Measurements from ENCODE around the gene TOX3. TPM values are rescaled to one million over a fixed set of nuclear protein-coding genes. Genes with fewer than 3 reads are reported as not detected.

Gene TOX3
- total and polyA plus RNA-seq, 2 donors (not counting 3 experiments of a cell fraction or from before 2014, with no cell fraction given): not detected

DNA sequence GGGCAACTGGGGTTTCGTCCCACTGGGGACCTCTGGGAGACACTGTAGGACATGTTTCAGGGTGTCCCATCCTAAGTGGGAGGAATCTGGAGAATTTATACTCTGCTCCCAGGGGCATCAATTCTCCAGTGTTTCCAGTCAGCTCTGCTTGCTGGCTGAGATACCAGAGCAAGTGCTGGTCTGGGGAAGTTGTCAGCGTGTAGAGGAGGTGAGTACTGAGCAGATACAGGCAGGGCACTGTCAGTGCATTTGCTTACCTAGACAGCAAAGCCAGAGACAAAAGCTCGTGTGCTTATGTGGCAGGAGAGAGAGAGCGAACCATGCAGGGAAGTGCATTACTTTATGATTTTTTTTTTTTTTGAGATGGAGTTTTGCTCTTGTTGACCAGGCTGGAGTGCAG, 20.2 kb upstream of the TOX3 start:
- H3K79me2 ChIP-seq (ENCODE audit: control insufficient read depth, insufficient read depth, low read length): no peaks in the 10 kb centered on the region
- no peaks in the 10 kb centered on the region for H3K9me3 ChIP-seq (replicated peaks; ENCODE audit: control insufficient read depth, insufficient read depth, low read length)
- no peak overlapping the region for H3K4me3 ChIP-seq (replicated peaks in 1 of 3; ENCODE audit: insufficient read depth in 1 of 3, low read depth in 1 of 3, low read length in 3 of 3)
- TF ChIP-seq GATA2 (IDR thresholded peaks at IDR 0.05; ENCODE audit: insufficient read depth, insufficient read length, low read depth, low read length) (no peak), EZH2 (IDR thresholded peaks at IDR 0.05; ENCODE audit: borderline replicate concordance, low read depth, low read length, severe bottlenecking) (no peak), POLR2AphosphoS5 (IDR thresholded peaks at IDR 0.05; ENCODE audit: insufficient read depth, low read depth, low read length) (no peak), MAX (IDR thresholded peaks at IDR 0.05; ENCODE audit: insufficient read depth, insufficient read length) (no peak), MYC (IDR thresholded peaks at IDR 0.05; ENCODE audit: low read depth, low read length) (no peak), JUN (IDR thresholded peaks at IDR 0.05; ENCODE audit: borderline replicate concordance, insufficient read depth, insufficient read length, low read depth) (no peak), POLR2A (IDR thresholded peaks at IDR 0.05; ENCODE audit: low read depth, low read length) (no peak), FOS (IDR thresholded peaks at IDR 0.05; ENCODE audit: borderline replicate concordance, insufficient read depth, low read length) (no peak)
- TF ChIP-seq, protein P1, sequence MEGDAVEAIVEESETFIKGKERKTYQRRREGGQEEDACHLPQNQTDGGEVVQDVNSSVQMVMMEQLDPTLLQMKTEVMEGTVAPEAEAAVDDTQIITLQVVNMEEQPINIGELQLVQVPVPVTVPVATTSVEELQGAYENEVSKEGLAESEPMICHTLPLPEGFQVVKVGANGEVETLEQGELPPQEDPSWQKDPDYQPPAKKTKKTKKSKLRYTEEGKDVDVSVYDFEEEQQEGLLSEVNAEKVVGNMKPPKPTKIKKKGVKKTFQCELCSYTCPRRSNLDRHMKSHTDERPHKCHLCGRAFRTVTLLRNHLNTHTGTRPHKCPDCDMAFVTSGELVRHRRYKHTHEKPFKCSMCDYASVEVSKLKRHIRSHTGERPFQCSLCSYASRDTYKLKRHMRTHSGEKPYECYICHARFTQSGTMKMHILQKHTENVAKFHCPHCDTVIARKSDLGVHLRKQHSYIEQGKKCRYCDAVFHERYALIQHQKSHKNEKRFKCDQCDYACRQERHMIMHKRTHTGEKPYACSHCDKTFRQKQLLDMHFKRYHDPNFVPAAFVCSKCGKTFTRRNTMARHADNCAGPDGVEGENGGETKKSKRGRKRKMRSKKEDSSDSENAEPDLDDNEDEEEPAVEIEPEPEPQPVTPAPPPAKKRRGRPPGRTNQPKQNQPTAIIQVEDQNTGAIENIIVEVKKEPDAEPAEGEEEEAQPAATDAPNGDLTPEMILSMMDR (IDR thresholded peaks at IDR 0.05; ENCODE audit: extremely low read depth in 1 of 2, insufficient read depth in 1 of 2, low read depth in 1 of 2, low read length in 2 of 2): no peak
- ChIA-PET POLR2A (no interaction called here), CTCF (no interaction called here)
- BruUV-seq (replicated peaks): no TSS peak
- no peak overlapping the region for H3K4me2 ChIP-seq (ENCODE audit: insufficient read depth, low read length)
- H3K27me3 ChIP-seq (ENCODE audit: control insufficient read depth in 2 of 2, insufficient read depth in 2 of 2, low read length in 2 of 2): no peaks in the 10 kb centered on the region
- H3K9me1 ChIP-seq (replicated peaks; ENCODE audit: control insufficient read depth, extremely low read depth, insufficient read depth, low read length): no peaks in the 10 kb centered on the region
- H3K9ac ChIP-seq (replicated peaks; ENCODE audit: extremely low read depth, insufficient read depth, low read length): no peak overlapping the region
- H3K27ac ChIP-seq (ENCODE audit: insufficient read depth, low read depth, low read length): no peak overlapping the region
- no peak overlapping the region for H2AFZ ChIP-seq (ENCODE audit: low read depth, low read length)
- H3K36me3 ChIP-seq (ENCODE audit: control insufficient read depth in 2 of 2, extremely low read depth in 1 of 2, insufficient read depth in 2 of 2, low read length in 2 of 2): no peaks in the 10 kb centered on the region
- H3K4me1 ChIP-seq (ENCODE audit: control insufficient read depth, extremely low read depth, insufficient read depth, low read length): no peaks in the 10 kb centered on the region
- no peaks in the 10 kb centered on the region for H4K20me1 ChIP-seq (replicated peaks; ENCODE audit: control insufficient read depth, extremely low read depth, insufficient read depth, low read length)
- DNase-seq (ENCODE audit: low read depth, low spot score) (no peak), FAIRE-seq (no peak)
- intact Hi-C loops (cut with micrococcal nuclease) (no loop called here), dilution Hi-C loops (cut with MboI; ENCODE audit: extremely low pct_ligation_motif_present, low sequenced_read_pairs) (no loop called here)
